KG1 (cell line): Measurements from ENCODE around the gene GRPEL1.
"Not testable (repeated sequence)": the region's sequence is repeated elsewhere in the genome, so short reads cannot be mapped to it uniquely, and the experiment has no call there.

Source experiments
- DNase-seq: peaks from one replicate; lab custom pipeline; 2025; lab: John Stamatoyannopoulos, UW

GRPEL1 gene

GRCh38 chr4:7067452-7068278, at the start of gene GRPEL1:
TSS of gene GRPEL1 (minus strand) at chr4:7068064. CDS start at chr4:7068032, 32 bp downstream.
- DNase-seq, result peak; percentile 99

GRCh38 chr4:7116705-7117104, 48.8 kb upstream of the GRPEL1 start:
- DNase-seq, result no peak

DNA sequence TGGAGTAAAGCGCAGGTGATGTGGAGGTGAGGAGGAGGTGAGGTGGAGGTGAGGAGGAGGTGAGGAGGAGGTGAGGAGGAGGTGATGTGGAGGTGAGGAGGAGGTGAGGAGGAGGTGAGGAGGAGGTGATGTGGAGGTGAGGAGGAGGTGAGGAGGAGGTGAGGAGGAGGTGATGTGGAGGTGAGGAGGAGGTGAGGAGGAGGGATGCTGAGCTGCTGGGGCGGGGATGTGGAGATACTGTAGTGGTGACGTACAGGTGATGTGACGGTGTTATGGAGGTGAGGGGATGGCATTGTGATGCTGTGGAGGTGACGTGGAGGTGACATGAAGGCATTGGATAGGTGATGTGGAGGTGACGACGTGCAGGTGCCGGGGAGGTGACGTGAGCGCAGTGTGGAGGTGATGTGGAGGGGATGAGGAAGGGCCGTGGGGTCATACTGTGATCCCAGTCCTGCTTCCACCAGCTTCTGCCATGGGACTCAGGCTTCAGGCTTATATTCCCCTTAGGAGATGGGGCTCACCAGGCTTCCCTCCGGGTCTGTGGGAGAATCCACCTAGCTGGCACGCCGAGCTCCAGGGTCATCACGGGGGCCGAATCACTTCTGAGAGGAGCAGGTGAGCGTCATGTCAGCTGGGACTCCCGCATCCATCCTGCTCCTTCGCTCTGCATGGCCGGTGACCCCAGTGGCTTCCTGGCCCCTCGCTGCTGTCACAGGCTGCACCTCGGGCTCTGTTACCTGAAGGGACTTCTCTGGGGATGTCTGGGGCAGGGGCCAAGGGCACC, 47.9 kb upstream of the GRPEL1 start:
- no peak for DNase-seq

DNA sequence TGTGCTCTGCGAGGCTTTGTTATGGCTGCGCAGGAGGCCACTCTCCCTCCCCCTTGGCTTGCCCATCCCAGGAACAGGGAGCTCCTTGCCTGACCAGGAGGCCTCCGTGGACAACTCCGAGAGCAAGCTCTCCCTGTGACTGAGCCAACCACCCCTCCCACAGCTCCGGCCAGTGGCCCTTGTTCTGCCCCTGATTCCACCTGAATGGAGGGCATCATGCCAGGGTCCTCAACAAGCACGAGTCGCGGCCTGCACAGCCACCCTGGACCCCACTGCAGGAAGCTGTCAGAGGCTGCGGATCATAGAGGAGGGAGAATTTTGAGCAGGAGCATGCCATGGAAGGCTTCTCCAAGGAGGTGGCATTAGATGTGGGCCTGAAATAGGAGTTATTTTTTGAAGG, 44.8 kb upstream of the GRPEL1 start:
- DNase-seq, result no peak

- DNase-seq, result no peak
These were observed 43.6 kb upstream of the GRPEL1 start for GRCh38 chr4:7111441-7111840.

DNA sequence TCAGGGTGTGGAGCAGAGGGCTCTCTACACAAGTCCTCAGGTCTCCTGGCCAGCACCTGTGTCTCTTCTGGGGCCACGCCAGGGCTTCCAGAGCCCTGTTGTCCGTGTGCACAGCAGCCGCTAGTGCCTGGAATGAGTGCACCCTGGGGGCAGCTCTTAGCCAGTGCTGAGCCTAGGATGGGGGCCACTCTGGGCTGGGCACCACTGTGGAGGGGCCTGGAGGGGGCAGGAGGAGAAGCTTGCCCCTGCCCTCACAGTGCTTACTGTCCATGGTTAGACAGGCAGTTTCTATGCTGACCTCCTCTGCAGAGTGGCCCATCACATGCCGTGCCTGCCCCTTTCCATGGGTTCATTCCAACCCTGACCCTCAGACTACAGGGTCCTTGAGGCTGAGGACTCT, 42.7 kb upstream of the GRPEL1 start:
- DNase-seq, result no peak

- DNase-seq, result no peak
These were observed 41.3 kb upstream of the GRPEL1 start for GRCh38 chr4:7109169-7109568.

GRCh38 chr4:7108660-7109059, 40.8 kb upstream of the GRPEL1 start:
- no peak for DNase-seq

- DNase-seq, result no peak
These were observed 40.3 kb upstream of the GRPEL1 start for GRCh38 chr4:7108046-7108625.

- no peak for DNase-seq
These were observed 39.5 kb upstream of the GRPEL1 start for GRCh38 chr4:7107166-7107905.

- DNase-seq, result no peak
These were observed 37.4 kb upstream of the GRPEL1 start for GRCh38 chr4:7105276-7105675.

DNA sequence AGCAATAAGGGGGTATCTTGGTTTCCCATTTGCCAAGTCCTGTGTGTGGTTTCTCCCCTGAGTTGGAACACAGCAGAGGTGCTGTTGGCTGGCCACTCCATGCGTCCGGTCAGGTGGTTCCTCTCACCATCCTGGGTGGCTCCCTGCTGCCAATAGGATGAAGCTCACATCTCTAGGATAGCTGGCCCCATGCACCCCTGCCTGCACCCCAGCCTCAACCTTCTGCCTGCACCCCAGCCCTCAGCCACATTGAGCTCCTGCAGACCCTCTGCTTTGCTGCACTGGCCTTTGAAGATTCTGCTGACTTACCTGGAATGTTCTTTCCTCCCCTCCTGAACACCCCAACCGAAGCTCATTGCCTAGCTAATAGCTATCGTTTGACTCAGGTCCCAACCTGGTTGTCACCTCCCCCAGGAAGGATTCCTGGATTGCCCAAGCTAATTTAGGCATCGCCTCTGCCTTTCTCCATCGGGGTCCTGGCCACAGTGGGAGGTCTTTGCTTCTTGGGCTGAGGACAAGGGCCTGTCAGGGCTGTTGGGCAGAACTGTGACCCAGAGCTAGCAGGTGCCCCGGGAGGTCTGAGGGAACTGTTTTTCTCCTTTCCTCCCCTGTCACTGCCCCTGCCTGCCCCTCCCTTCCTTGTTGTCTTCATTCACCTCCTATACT, 36.6 kb upstream of the GRPEL1 start:
- no peak for DNase-seq

- DNase-seq, result no peak
These were observed 35.9 kb upstream of the GRPEL1 start for GRCh38 chr4:7103607-7104365.

- DNase-seq, result peak; percentile 11
These were observed 35.3 kb upstream of the GRPEL1 start for GRCh38 chr4:7103031-7103606.

DNA sequence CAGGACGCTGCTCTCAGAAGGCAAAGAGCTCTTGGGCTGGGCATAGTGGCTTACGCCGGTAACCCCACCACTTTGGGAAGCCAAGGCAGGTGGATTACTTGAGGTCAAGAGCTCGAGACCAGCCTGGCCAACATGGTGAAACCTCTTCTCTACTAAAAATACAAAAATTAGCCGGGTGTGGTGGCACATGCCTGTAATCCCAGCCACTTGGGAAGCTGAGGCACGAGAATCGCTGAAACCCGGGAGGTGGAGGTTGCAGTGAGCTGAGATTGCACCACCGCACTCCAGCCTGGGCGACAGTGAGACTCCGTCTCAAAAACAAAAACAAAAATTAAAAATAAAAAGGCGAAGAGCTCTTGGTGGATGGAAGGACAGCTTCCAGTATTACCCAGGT, 34.6 kb upstream of the GRPEL1 start:
- not testable (repeated sequence) for DNase-seq

- DNase-seq, result peak; percentile 3
These were observed 34.0 kb upstream of the GRPEL1 start for GRCh38 chr4:7101692-7102515.

DNA sequence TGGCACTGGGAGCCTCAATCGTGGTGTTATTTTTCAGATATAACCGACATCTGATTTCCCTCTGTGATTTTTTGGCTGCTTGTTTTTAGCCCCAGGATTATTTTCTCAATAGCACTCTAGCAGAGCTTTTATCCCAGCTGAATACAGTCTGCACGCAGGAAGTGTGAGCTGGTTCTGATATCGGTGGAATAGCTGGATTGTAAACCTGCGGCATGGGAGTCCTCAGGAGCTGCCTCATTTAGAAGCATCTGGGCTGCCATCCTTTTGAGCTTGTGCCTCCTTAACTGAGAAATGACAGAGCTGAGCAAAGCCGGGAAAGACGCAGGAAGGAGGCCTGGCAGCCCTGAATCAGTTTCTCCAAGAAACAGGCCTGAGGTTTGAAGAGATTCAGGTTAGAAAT, 28.4 kb upstream of the GRPEL1 start:
- no peak for DNase-seq

GRCh38 chr4:7095611-7096155, 27.8 kb upstream of the GRPEL1 start:
- DNase-seq, result no peak

GRCh38 chr4:7094916-7095315, 27.1 kb upstream of the GRPEL1 start:
- no peak for DNase-seq
